Measurements from ENCODE around the gene CCL28.

Gene CCL28

DNA sequence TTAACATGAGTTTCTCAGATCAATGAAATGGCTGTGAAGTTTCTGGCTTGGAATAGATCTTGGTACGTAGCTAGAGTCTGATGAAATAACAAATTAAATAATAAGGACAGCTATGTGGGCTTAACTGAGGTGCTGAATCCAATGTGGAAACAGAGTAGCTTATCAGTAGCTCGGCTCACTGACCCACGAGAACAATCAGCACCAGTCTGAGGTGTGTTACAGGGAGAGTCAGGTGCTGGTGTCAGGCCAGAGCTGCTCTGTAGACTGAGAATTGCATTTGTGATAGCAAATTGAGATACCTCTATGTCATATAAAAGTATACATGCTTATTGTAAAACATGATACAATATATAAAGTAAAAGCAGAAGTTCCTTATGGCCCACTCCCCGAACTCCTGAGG lies 21.2 kb upstream of the CCL28 start:
- no peak overlapping the region for H2AFZ ChIP-seq (ENCODE audit: low read depth)
- no peaks in the 10 kb centered on the region for H3K27me3 ChIP-seq (ENCODE audit: insufficient read depth, low read depth)
- no peak overlapping the region for H3K4me3 ChIP-seq (IDR thresholded peaks at IDR 0.05; ENCODE audit: insufficient read depth, low read depth, low read length)
- H3K9ac ChIP-seq: no peak overlapping the region
- no peak overlapping the region for H3K4me2 ChIP-seq
- H3K4me1 ChIP-seq (ENCODE audit: low read depth, poor library complexity, severe bottlenecking): no peaks in the 10 kb centered on the region
- TF ChIP-seq, protein P1, sequence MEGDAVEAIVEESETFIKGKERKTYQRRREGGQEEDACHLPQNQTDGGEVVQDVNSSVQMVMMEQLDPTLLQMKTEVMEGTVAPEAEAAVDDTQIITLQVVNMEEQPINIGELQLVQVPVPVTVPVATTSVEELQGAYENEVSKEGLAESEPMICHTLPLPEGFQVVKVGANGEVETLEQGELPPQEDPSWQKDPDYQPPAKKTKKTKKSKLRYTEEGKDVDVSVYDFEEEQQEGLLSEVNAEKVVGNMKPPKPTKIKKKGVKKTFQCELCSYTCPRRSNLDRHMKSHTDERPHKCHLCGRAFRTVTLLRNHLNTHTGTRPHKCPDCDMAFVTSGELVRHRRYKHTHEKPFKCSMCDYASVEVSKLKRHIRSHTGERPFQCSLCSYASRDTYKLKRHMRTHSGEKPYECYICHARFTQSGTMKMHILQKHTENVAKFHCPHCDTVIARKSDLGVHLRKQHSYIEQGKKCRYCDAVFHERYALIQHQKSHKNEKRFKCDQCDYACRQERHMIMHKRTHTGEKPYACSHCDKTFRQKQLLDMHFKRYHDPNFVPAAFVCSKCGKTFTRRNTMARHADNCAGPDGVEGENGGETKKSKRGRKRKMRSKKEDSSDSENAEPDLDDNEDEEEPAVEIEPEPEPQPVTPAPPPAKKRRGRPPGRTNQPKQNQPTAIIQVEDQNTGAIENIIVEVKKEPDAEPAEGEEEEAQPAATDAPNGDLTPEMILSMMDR (conservative IDR thresholded peaks at IDR 0.05; ENCODE audit: low read depth, low read length): no peak
- no peaks in the 10 kb centered on the region for H3K36me3 ChIP-seq (ENCODE audit: insufficient read depth)
- no peaks in the 10 kb centered on the region for H4K20me1 ChIP-seq (ENCODE audit: insufficient read depth)
- H3K27ac ChIP-seq: no peak overlapping the region
- no peaks in the 10 kb centered on the region for H3K79me2 ChIP-seq (ENCODE audit: insufficient read depth, low read depth)

DNA sequence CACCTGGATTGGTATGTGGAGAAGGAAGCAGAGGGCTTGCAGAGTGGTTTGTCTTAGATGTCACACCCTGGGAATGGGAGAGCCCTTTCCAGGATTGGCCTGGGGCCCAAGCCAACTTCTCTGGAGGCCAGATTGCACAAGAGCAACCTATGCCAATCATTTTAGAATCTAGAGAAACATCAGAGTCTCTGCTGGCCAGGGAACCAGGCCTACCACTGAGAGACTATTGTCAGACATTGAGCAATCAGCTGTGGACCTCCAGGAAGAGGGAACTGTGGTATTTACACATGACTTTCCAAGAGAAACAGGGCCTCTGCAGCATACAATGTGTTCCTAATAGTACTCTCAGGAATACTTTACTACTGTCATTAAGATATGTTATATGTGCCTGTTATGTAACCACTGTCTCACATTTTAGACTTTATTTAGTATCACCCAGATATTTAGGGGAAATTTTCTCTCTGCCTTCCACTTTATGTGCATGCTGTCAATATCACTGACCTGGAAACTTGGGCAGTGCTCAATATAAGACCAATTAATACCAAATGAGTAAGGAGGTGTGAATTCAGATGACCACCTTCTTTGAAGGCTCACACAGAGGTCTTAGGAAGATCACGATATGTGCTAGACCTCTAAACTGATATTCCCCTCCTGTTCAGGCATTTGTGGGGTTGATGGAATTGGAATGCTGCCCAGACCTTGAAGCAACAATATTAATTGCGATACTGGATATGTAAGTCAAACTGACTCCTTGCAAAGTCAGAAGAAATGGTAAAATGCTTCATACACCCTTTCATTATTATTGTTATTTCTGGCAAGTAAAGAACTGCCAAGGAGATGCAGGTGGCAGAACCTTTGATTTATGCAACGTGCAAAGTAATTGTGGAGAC lies 20.5 kb upstream of the CCL28 start:
- Histone ChIP-seq H4K20me1 (ENCODE audit: insufficient read depth) (no peaks in the 10 kb centered on the region), H3K36me3 (ENCODE audit: insufficient read depth) (no peaks in the 10 kb centered on the region), H3K4me2 (no peak overlapping the region), H3K4me1 (ENCODE audit: low read depth, poor library complexity, severe bottlenecking) (no peaks in the 10 kb centered on the region), H2AFZ (ENCODE audit: low read depth) (no peak overlapping the region), H3K27ac (no peak overlapping the region), H3K9ac (no peak overlapping the region), H3K4me3 (IDR thresholded peaks at IDR 0.05; ENCODE audit: insufficient read depth, low read depth, low read length) (no peak overlapping the region), H3K27me3 (ENCODE audit: insufficient read depth, low read depth) (no peaks in the 10 kb centered on the region), H3K79me2 (ENCODE audit: insufficient read depth, low read depth) (no peaks in the 10 kb centered on the region)
- TF ChIP-seq, protein P1 (conservative IDR thresholded peaks at IDR 0.05; ENCODE audit: low read depth, low read length): no peak

DNA sequence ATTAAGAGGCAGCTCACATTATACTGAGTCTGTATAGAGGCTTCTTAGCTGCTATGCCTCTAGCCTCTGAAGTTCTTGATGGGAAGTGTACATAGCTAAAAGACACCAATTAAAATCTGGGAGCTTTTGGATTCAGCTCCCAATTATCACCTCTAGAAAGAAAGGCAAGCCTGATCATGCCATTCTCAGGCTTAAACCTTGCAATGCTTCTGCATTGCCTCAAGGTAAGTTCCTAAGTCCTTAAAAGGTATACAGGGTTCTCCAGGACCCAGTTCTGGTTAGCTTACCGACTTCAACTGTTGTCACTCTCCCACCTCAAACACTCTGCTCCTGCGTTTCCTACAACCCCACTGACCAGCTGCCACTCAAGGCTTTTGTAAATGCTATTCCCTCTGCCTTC lies 17.5 kb upstream of the CCL28 start:
- no peaks in the 10 kb centered on the region for H3K36me3 ChIP-seq (ENCODE audit: insufficient read depth)
- no peak overlapping the region for H3K9ac ChIP-seq
- no peaks in the 10 kb centered on the region for H3K4me1 ChIP-seq (ENCODE audit: low read depth, poor library complexity, severe bottlenecking)
- H3K27ac ChIP-seq: no peak overlapping the region
- H3K79me2 ChIP-seq (ENCODE audit: insufficient read depth, low read depth): no peaks in the 10 kb centered on the region
- TF ChIP-seq, protein P1 (conservative IDR thresholded peaks at IDR 0.05; ENCODE audit: low read depth, low read length): no peak
- H3K4me3 ChIP-seq (IDR thresholded peaks at IDR 0.05; ENCODE audit: insufficient read depth, low read depth, low read length): no peak overlapping the region
- H2AFZ ChIP-seq (ENCODE audit: low read depth): no peak overlapping the region
- no peaks in the 10 kb centered on the region for H4K20me1 ChIP-seq (ENCODE audit: insufficient read depth)
- no peak overlapping the region for H3K4me2 ChIP-seq
- H3K27me3 ChIP-seq (ENCODE audit: insufficient read depth, low read depth): no peaks in the 10 kb centered on the region

DNA sequence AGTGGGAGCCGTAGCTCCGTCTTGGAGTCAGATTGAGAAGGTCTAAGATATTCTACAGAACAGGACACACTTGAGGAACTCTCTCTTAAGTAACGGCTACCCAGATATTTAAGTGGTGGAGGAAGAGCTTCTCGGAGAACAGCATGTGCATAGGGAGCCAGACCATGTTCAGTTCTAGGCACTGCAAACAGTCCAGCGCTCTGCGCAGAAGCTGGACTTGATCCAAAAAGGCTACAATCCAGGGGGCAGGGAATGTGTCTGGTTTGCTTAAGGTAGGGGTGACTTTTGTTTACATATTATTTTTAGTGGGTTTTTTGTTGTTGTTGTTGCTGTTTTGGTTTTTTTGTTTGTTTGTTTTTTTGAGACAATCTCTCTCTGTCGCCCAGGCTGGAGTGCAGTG lies 16.8 kb upstream of the CCL28 start:
- Histone ChIP-seq H3K27ac (no peak overlapping the region), H2AFZ (ENCODE audit: low read depth) (no peak overlapping the region), H3K4me2 (no peak overlapping the region), H3K9ac (no peak overlapping the region), H3K36me3 (ENCODE audit: insufficient read depth) (no peaks in the 10 kb centered on the region), H3K4me3 (IDR thresholded peaks at IDR 0.05; ENCODE audit: insufficient read depth, low read depth, low read length) (no peak overlapping the region), H4K20me1 (ENCODE audit: insufficient read depth) (no peaks in the 10 kb centered on the region), H3K79me2 (ENCODE audit: insufficient read depth, low read depth) (no peaks in the 10 kb centered on the region), H3K27me3 (ENCODE audit: insufficient read depth, low read depth) (no peaks in the 10 kb centered on the region), H3K4me1 (ENCODE audit: low read depth, poor library complexity, severe bottlenecking) (no peaks in the 10 kb centered on the region)
- TF ChIP-seq, protein P1 (conservative IDR thresholded peaks at IDR 0.05; ENCODE audit: low read depth, low read length): no peak

Measured in KMS-11 (cell line).